HepG2 (cell line): ENCODE data around the gene ENTREP1.

ENCODE experiments used
- EP300 ChIP-seq, 3 experiments: sonication (generic) in 1 of 3; formaldehyde crosslinking in 1 of 3; IDR thresholded peaks; 2 replicates each; pipeline versions ENCODE4 v1.5.1 to v1.6.1; 2011 to 2020; ENCODE audit warnings: low read depth in 2 of 3, low read length in 2 of 3, borderline replicate concordance in 1 of 3, improper control_type of control experiment in 1 of 3, mild to moderate bottlenecking in 1 of 3, missing genetic modification reagents in 1 of 3, moderate library complexity in 1 of 3
- GMEB2 ChIP-seq: IDR thresholded peaks from 2 replicates; pipeline ENCODE4 v1.6.1; 2016; ENCODE audit warnings: missing biosample characterization, missing genetic modification reagents, low read depth
- NFYB ChIP-seq: sonication (generic); formaldehyde crosslinking; IDR thresholded peaks from 2 replicates; pipeline ENCODE4 v1.4.0; 2020; ENCODE audit warnings: missing genetic modification reagents
- REXO4 ChIP-seq: sonication (generic); formaldehyde crosslinking; IDR thresholded peaks from 2 replicates; pipeline ENCODE4 v1.8.0; 2022; ENCODE audit warnings: missing genetic modification reagents, mild to moderate bottlenecking, borderline replicate concordance
- YY1 ChIP-seq: IDR thresholded peaks from 2 replicates; pipeline ENCODE4 v1.6.1; 2011; ENCODE audit warnings: low read length, low read depth, moderate library complexity, mild to moderate bottlenecking; ENCODE audit not compliant: insufficient read depth, insufficient replicate concordance
- ZFX ChIP-seq: sonication (generic); formaldehyde crosslinking; IDR thresholded peaks from 2 replicates; pipeline ENCODE4 v1.4.0; 2020; ENCODE audit warnings: mild to moderate bottlenecking, low read depth, missing genetic modification reagents, moderate library complexity
- TF ChIP-seq, protein P1 (sequence below): sonication (generic); formaldehyde crosslinking; IDR thresholded peaks from 2 replicates; pipeline ENCODE4 v1.4.0; 2020; ENCODE audit warnings: mild to moderate bottlenecking, missing genetic modification reagents
- TF ChIP-seq, protein P2 (sequence below): IDR thresholded peaks from 2 replicates; pipeline ENCODE4 v1.6.1; 2016; ENCODE audit warnings: mild to moderate bottlenecking

DNA sequence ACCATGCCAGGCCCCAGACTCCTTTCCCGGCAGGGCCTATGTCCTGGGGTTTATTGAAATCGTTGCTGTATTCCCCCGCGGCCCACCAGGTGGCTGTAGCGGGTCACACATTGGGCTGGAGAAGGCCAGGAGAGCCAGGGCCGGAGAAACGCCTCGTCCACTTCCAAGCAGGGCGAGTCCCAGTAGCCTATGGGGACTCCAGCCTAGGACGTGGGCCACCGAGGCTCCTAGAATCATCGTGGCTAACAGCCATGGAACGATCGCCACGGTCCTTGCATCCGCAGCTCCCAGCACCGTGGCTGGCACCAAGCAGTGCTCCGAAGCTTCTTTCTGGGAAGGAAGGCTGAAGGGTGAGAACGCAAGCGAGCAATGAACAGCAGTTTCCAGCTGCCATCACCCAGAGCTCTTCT, 87.7 kb downstream of the ENTREP1 start:
- TF ChIP-seq, protein P1, sequence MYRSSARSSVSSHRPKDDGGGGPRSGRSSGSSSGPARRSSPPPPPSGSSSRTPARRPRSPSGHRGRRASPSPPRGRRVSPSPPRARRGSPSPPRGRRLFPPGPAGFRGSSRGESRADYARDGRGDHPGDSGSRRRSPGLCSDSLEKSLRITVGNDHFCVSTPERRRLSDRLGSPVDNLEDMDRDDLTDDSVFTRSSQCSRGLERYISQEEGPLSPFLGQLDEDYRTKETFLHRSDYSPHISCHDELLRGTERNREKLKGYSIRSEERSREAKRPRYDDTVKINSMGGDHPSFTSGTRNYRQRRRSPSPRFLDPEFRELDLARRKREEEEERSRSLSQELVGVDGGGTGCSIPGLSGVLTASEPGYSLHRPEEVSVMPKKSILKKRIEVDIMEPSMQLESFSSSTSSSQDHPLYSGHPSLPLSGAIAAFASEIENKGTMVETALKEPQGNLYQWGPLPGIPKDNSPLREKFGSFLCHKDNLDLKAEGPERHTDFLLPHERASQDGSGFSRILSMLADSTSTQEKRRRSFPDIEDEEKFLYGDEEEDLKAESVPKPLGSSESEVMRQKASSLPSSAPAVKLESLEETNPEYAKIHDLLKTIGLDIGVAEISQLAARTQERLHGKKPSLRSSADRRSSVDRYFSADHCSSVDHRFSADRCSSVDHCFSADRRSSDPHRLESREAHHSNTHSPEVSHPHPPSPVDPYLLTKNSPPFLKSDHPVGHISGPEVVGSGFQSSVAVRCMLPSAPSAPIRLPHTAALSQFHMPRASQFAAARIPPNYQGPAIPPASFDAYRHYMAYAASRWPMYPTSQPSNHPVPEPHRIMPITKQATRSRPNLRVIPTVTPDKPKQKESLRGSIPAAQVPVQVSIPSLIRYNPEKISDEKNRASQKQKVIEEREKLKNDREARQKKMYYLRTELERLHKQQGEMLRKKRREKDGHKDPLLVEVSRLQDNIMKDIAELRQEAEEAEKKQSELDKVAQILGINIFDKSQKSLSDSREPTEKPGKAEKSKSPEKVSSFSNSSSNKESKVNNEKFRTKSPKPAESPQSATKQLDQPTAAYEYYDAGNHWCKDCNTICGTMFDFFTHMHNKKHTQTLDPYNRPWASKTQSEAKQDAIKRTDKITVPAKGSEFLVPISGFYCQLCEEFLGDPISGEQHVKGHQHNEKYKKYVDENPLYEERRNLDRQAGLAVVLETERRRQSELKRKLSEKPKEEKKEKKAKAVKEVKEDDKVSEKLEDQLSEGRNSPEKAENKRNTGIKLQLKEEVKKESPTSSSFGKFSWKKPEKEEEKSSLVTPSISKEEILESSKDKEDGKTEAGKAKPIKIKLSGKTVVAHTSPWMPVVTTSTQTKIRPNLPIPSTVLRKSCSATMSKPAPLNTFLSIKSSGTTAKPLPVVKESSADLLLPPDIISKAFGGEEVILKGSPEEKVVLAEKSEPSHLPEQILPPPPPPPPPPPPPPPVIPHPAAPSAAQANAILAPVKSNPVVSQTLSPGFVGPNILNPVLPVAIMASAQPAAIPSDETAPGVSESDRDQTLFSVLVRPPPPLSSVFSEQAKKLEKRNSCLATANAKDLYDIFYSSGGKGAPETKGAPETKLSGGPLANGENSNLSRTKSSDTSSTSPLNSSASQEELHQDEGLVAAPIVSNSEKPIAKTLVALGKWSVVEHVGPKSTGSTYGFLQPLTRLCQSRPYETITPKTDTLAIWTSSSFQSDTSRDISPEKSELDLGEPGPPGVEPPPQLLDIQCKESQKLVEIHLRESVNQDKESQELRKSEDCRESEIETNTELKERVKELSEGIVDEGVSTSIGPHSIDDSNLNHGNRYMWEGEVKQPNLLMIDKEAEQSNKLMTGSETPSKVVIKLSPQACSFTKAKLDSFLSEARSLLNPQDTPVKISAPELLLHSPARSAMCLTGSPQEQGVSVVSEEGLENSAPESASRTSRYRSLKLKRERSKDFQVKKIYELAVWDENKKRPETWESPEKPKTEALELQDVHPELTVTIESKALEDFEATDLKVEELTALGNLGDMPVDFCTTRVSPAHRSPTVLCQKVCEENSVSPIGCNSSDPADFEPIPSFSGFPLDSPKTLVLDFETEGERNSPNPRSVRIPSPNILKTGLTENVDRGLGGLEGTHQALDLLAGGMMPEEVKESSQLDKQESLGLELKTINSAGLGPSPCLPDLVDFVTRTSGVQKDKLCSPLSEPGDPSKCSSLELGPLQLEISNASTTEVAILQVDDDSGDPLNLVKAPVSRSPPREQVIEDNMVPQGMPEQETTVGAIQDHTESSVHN (CRISPR knock-in tag) = no peak
- TF ChIP-seq NFYB (no peak), YY1 (no peak), REXO4 (CRISPR knock-in tag) (no peak), GMEB2 (CRISPR knock-in tag) (no peak), ZFX (CRISPR knock-in tag) (peak; percentile 39; the same call in 1 of the 2 replicates), EP300 (IDR thresholded peaks at IDR 0.05; ENCODE audit: low read depth in 2 of 2, low read length in 2 of 2) (no peak), EP300 (CRISPR knock-in tag; IDR thresholded peaks at IDR 0.05; ENCODE audit: borderline replicate concordance) (no peak)
- TF ChIP-seq, protein P2, sequence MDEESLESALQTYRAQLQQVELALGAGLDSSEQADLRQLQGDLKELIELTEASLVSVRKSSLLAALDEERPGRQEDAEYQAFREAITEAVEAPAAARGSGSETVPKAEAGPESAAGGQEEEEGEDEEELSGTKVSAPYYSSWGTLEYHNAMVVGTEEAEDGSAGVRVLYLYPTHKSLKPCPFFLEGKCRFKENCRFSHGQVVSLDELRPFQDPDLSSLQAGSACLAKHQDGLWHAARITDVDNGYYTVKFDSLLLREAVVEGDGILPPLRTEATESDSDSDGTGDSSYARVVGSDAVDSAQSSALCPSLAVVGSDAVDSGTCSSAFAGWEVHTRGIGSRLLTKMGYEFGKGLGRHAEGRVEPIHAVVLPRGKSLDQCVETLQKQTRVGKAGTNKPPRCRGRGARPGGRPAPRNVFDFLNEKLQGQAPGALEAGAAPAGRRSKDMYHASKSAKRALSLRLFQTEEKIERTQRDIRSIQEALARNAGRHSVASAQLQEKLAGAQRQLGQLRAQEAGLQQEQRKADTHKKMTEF (CRISPR knock-in tag) = no peak
